T-helper 1 cell treated with Interleukin-12 subunit alpha and Interleukin-12 subunit beta and Interleukin-4 antibody, amounts not matched to agents 30 ng/mL and 1 ng/mL, for 36 hours (primary cell): ENCODE results near the gene TEAD3. TPM values are rescaled to one million over a fixed set of nuclear protein-coding genes. Genes with fewer than 3 reads are reported as not detected.

Experiments
- intact Hi-C: fragments of 100-400 bp; cut with micrococcal nuclease; formaldehyde crosslinking; loops from one replicate; pipeline ENCODE4 v1.15.1; 2024
- total RNA-seq: library from RNA; stranded (reverse); gene quantifications from 2 replicates; pipeline ENCODE4 v1.2.3, GENCODE V29; 2022

TEAD3 gene
- total RNA-seq, 1 donor from 2014 or later: 0.17 TPM

GRCh38 chr6:35514587-35514986 lies 17.7 kb upstream of the TEAD3 start:
- intact Hi-C loops: no loop called here

GRCh38 chr6:35512740-35513139 lies 15.9 kb upstream of the TEAD3 start, which contains the start of gene TULP1:
TSS of gene TULP1 (minus strand) at chr6:35512896. CDS start at chr6:35512858, 38 bp downstream.
- intact Hi-C loops: no loop called here

DNA sequence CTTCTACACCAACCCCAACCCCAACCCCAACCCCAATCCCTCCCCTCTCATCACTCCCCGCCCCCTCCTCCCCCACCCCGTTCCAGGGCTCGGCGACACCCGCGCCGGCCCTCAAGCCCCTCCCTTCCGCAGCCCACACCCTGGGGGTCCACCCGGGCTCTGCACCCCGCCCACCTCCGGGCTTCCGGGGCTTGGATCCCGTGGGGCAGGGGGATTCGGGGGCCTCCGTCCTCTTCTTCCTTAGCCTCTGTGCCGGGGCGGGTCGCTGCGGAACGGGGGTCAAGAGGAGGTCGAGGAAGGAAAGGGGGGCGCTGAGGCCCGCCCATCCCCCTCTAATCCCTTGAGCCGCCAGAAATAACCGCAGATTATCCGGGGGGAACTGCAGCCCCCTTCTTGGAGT lies 15.1 kb upstream of the TEAD3 start:
- intact Hi-C loops: no loop called here

GRCh38 chr6:35511562-35511941 lies 14.7 kb upstream of the TEAD3 start:
- intact Hi-C loops: no loop called here

DNA sequence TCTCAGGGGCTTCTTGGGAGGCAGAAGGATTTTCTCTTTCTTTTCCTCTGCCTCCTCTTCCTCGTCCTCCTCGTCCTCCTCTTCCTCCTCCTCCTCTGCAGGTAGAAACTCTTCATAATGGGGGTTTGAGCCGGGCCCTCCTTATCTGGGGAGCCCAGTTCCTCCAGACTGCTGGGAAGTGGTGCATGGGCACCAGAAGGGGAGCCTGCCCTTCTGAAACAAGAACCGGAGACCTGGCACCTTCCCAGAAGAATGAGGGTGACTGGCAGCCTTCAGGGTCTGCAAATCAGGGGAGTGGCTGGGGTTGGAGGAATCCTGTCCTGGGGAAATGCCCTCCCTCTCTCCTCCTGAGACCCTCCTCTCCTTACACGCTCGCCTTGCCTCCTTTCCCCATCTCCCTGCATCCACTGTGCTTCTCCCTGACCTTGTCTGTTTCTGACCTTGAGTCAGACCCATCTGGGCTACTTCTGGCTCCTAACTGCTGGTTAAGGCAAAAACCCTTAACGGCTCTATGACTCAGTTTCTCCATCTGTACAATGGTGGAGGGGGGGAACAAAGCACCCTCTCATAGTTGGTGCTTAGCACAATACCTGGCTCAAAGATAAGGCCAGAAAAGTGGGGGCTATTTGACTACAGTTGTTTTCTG lies 14.2 kb upstream of the TEAD3 start:
- intact Hi-C loops: no loop called here

DNA sequence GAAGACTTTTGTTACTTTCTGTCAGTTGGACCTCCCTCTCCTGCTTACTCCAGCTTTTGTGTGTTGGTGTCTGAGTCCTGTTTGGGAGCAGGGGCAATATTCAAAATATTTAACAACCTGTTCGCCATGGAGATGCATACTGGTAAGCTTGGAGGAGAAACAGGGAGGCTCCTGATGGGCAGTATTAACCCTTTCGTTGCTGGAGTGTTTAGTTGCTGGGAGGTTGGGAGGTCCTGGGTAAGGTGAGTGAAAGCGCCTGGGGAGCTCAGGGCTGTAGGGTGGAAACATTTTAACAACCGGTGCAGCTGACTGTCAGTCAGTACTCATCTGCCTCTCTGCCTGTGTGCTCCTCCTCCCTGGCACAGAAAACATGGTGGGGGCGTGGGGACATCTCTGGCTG lies 11.7 kb upstream of the TEAD3 start:
- intact Hi-C loops: no loop called here

GRCh38 chr6:35508027-35508426 lies 11.1 kb upstream of the TEAD3 start:
- intact Hi-C loops: no loop called here

DNA sequence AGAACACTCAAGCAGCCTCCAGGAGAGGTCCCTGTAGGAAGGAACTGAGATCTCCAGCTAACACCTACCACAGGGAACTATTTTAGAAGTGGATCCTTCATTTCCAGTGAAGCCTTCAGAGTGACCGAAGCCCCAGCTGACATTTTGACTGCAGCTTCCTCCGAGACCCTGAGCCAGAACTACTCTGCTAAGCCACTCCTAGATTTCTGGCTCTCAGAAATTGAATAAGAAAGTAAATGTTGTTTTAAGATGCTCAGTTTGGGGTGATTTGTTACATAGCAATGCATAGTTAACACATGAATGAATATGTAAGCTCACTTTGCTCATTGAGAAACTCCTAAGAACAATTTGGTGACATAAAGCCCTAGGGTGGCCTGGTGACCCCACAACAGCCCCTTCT lies 10.3 kb upstream of the TEAD3 start:
- intact Hi-C loops: no loop called here

- intact Hi-C loops: no loop called here
Observed at GRCh38 chr6:35506536-35506935, 9.7 kb upstream of the TEAD3 start.

GRCh38 chr6:35505999-35506412 lies 9.1 kb upstream of the TEAD3 start:
- intact Hi-C loops: no loop called here

- intact Hi-C loops: no loop called here
Observed at GRCh38 chr6:35503534-35503933, 6.7 kb upstream of the TEAD3 start.

- intact Hi-C loops: no loop called here
Observed at GRCh38 chr6:35501784-35502183, 4.9 kb upstream of the TEAD3 start.

- intact Hi-C loops: no loop called here
Observed at GRCh38 chr6:35500782-35501181, 3.9 kb upstream of the TEAD3 start.

DNA sequence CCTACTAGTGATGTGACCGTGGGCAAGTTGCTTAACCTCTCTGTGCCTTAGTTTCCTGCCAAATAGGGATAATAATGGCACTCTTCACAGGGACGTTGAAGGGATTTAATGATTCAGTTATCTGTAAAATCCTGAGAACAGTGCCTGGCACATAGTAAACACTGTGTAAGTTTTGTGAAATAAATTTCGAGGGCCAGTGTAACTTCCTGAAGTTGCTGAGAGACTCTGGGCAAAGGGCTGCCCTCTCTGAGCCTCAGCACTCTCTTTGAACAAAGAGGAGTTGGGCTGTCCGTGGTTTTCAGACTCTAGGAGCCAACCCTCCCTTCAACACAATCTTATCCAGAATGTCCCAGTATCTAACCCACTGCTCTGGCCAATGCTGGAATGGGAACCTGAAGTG lies 2.5 kb upstream of the TEAD3 start:
- intact Hi-C loops: no loop called here

DNA sequence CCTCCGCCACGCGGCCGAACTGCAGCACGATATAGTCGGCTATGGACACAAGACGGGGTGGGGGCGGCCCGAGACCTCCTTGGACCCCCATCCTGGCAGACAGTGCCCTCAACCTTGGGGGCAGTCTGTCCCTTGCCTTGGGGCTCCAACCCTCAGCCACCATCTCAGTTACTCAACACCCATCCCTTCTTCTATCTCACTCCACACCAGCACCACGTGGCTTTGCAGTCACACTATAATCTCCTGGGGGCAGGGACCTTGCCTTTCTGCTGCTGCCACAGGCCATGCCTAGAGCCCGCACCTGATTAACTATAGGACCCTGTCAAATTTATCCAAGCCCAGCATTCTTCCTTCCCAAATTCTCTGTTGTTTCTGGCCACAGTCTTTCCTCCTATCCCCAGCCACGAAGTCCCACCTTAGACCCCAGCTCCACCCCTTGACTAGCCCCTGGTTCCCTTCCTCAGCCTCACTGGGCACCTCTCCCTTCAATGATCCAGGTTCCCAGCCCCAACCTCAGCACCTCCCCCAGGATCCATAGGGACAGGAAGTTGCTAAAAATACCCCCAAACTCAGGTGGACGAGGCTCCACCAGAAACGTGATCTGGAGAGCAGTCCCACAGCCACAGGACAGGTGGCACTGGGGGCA lies 1.7 kb upstream of the TEAD3 start:
- intact Hi-C loops: no loop called here

GRCh38 chr6:35497571-35498421 lies 917 bp upstream of the TEAD3 start:
- intact Hi-C loops: loop anchor here (1.0 kb wide), 1 partner anchor 45 kb away; the partner anchor contains the start of gene FANCE

GRCh38 chr6:35496036-35496840 lies 641 bp downstream of the TEAD3 start:
- intact Hi-C loops: no loop called here

- intact Hi-C loops: loop anchor here (2.0 kb wide), 1 partner anchor 27 kb away; the partner anchor contains the start of gene RPL10A
Observed at GRCh38 chr6:35495258-35496035, 1.4 kb downstream of the TEAD3 start.

DNA sequence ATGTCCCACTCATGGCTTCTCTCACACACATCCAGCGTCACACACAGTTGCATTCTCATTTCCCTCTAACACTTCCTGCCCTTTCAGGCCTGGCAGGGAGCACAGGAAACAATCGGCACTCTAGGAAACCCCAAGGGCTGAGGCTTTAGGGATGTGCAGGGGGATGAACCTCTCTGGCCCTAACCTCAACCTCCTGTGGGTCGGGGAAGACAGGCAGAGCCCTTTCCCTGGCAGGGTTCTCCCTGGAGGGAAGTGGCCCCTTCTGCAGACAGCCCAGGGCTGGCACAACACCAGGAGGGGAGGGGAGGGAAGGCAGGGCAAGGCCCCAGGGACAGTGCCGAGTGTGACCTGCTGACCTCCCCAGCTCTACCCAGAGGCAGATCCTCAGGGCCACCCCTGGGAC lies 2.7 kb downstream of the TEAD3 start:
- intact Hi-C loops: loop anchor here (2.0 kb wide), 1 partner anchor 25 kb away; the partner anchor contains the start of gene RPL10A

GRCh38 chr6:35493307-35493983 lies 3.4 kb downstream of the TEAD3 start:
- intact Hi-C loops: no loop called here
